Smooth muscle cell (in vitro differentiated cells): ENCODE results near the gene IGSF1. TPM values are rescaled to one million over a fixed set of nuclear protein-coding genes. Genes with fewer than 3 reads are reported as not detected.
A peak's percentile ranks its signal among the peaks of the same experiment; 100 is the strongest.
"Not testable (repeated sequence)": the region's sequence is repeated elsewhere in the genome, so short reads cannot be mapped to it uniquely, and the experiment has no call there.

Experiments
- DNase-seq: peaks from one replicate; lab custom pipeline; 2025; ENCODE audit not compliant: unreplicated experiment; lab: John Stamatoyannopoulos, UW
- H2AFZ ChIP-seq: fragments of 200-600 bp; sonication (generic); 2 replicates; pipeline ENCODE4 v1.6.0; 2016; ENCODE audit warnings: antibody characterized with exemption, low read depth, mild to moderate bottlenecking
- H3F3A ChIP-seq: fragments of 200-600 bp; sonication (generic); 2 replicates; pipeline ENCODE4 v1.6.0; 2017; ENCODE audit warnings: antibody characterized with exemption, low read depth
- H3K27ac ChIP-seq: fragments of 200-600 bp; sonication (generic); 2 replicates; pipeline ENCODE4 v1.5.1; 2016; ENCODE audit warnings: low read depth, mild to moderate bottlenecking
- H3K27me3 ChIP-seq: fragments of 200-600 bp; sonication (generic); 2 replicates; pipeline ENCODE4 v1.6.1; 2016; ENCODE audit warnings: low read depth, mild to moderate bottlenecking
- H3K36me3 ChIP-seq: fragments of 200-600 bp; sonication (generic); 2 replicates; pipeline ENCODE4 v1.5.1; 2016; ENCODE audit warnings: low read depth
- H3K4me1 ChIP-seq: fragments of 200-600 bp; sonication (generic); 2 replicates; pipeline ENCODE4 v1.5.1; 2016; ENCODE audit warnings: low read depth
- H3K4me2 ChIP-seq: fragments of 200-600 bp; sonication (generic); 2 replicates; pipeline ENCODE4 v1.6.0; 2016; ENCODE audit warnings: mild to moderate bottlenecking
- H3K4me3 ChIP-seq: fragments of 200-600 bp; sonication (generic); 2 replicates; pipeline ENCODE4 v1.5.1; 2016; ENCODE audit warnings: mild to moderate bottlenecking
- H3K79me2 ChIP-seq: fragments of 200-600 bp; sonication (generic); 2 replicates; pipeline ENCODE4 v1.6.0; 2016; ENCODE audit warnings: low read depth, mild to moderate bottlenecking
- H3K9ac ChIP-seq: fragments of 200-600 bp; sonication (generic); 2 replicates; pipeline ENCODE4 v1.6.0; 2016; ENCODE audit warnings: low read depth
- H3K9me3 ChIP-seq: fragments of 200-600 bp; sonication (generic); replicated peaks from 2 replicates; pipeline ENCODE4 v1.5.1; 2016; ENCODE audit warnings: low read depth
- H4K20me1 ChIP-seq: fragments of 200-600 bp; sonication (generic); 2 replicates; pipeline ENCODE4 v1.6.0; 2016; ENCODE audit warnings: low read depth
- WGBS: methylation state at CpG from one replicate; pipeline ENCODE4 v1.1.7; 2016; ENCODE audit warnings: low lambda C conversion rate; 5-methylcytosine and 5-hydroxymethylcytosine counted together
- polyA plus RNA-seq: library from polyadenylated mRNA; unstranded; fragments of >200 nt; fragmentation: Nextera tagmentation; extraction: Ambion mirVana; gene quantifications from 2 replicates; pipeline ENCODE4 v1.2.1, GENCODE V29; 2016
- total RNA-seq: library from RNA; depleted of rRNA; stranded (reverse); fragments of >200 nt; gene quantifications from 2 replicates; pipeline ENCODE4 v1.2.3, GENCODE V29; 2014
- TF ChIP-seq, protein P1 (sequence below): fragments of 200-600 bp; sonication (generic); IDR thresholded peaks from 2 replicates; pipeline ENCODE4 v1.5.1; 2017; ENCODE audit warnings: borderline replicate concordance, mild to moderate bottlenecking, antibody characterized with exemption; ENCODE audit not compliant: insufficient read depth, poor library complexity, severe bottlenecking

Gene IGSF1
- total and polyA plus RNA-seq, 2 experiments from 2014 or later: 1.1 TPM

DNA sequence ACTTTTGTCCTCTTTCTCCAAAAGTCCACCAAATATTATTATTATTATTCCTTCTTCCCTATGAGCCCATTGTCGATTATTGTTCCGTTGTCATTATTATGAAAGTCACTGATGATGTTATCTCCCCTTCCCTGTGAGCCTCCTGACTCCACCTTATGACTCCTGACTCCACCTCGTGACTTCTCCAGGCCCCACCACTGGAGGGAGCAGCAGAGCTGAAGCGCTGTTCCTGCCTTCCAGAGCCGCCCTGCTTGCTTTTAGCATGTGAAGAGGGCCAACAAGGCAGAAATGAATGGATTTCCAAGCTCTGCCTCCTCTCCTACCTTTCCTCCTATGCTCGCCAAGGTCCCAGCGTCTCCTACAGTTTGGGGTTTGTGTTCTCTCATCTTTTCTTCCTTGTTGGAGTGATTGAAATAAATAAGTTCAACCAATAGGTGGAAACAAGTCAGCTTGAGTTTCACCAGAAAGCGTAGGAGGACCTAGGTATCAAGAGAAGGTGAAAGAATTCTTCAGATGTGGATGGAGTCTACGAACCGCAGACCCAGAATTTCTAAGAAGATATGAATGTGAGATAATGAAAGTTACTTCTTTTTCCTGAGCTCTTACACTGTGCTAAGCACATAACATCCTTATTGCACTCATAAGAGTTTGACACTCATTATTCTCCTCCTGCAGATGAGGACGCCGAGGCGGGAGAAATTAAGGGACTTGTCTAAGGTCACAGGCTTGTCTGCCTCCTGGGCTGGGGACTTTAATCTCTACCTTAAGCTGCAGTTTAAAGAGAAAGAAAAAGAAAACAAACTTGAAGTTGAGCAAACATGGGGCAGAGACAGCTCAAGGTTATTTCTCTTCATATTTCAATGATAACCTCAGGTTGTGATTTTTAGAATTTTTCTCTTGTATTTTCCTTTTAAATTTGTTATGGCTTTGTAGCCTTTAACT is 26.1 kb downstream of the IGSF1 start:
- H3K9me3 ChIP-seq: no peaks in the 10 kb centered on the region
- H3K27ac ChIP-seq: no peak overlapping the region
- H2AFZ ChIP-seq: no peak overlapping the region
- H3K9ac ChIP-seq: no peak overlapping the region
- no peaks in the 10 kb centered on the region for H3K79me2 ChIP-seq
- no peaks in the 10 kb centered on the region for H3F3A ChIP-seq
- H3K4me2 ChIP-seq: no peak overlapping the region
- TF ChIP-seq, protein P1, sequence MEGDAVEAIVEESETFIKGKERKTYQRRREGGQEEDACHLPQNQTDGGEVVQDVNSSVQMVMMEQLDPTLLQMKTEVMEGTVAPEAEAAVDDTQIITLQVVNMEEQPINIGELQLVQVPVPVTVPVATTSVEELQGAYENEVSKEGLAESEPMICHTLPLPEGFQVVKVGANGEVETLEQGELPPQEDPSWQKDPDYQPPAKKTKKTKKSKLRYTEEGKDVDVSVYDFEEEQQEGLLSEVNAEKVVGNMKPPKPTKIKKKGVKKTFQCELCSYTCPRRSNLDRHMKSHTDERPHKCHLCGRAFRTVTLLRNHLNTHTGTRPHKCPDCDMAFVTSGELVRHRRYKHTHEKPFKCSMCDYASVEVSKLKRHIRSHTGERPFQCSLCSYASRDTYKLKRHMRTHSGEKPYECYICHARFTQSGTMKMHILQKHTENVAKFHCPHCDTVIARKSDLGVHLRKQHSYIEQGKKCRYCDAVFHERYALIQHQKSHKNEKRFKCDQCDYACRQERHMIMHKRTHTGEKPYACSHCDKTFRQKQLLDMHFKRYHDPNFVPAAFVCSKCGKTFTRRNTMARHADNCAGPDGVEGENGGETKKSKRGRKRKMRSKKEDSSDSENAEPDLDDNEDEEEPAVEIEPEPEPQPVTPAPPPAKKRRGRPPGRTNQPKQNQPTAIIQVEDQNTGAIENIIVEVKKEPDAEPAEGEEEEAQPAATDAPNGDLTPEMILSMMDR: peak; percentile 11
- H3K36me3 ChIP-seq: no peaks in the 10 kb centered on the region
- DNase-seq: no peak
- H3K27me3 ChIP-seq: no peaks in the 10 kb centered on the region
- 65% methylated on average over 13 of the region's 13 CpGs for WGBS
- no peak overlapping the region for H3K4me3 ChIP-seq
- no peaks in the 10 kb centered on the region for H4K20me1 ChIP-seq
- H3K4me1 ChIP-seq: no peaks in the 10 kb centered on the region

DNA sequence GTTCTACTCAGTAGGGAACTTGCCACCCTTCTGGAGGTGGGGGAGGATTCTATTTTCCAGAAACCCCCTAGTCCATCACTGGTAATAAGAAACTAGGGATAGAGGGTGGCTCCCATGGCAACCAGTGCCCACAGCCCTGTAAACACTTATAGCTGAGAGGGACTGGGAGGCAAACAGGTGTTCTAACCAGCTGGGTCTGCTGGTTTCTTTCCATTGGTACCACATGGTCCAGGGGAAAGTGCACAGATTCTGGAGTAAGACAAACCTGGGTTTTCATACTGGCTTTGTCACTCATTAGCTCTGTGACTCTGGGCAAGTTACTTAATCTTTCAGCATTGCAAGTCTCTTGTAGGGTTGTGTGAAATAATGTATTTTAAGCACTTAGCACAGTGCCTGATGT is 26.9 kb downstream of the IGSF1 start:
- no peaks in the 10 kb centered on the region for H3F3A ChIP-seq
- no peaks in the 10 kb centered on the region for H3K9me3 ChIP-seq
- H3K27me3 ChIP-seq: no peaks in the 10 kb centered on the region
- TF ChIP-seq, protein P1: no peak
- no peak overlapping the region for H3K4me3 ChIP-seq
- H3K4me1 ChIP-seq: no peaks in the 10 kb centered on the region
- no peak overlapping the region for H3K27ac ChIP-seq
- no peak overlapping the region for H2AFZ ChIP-seq
- DNase-seq: no peak
- H3K4me2 ChIP-seq: no peak overlapping the region
- no peak overlapping the region for H3K9ac ChIP-seq
- no peaks in the 10 kb centered on the region for H4K20me1 ChIP-seq
- no peaks in the 10 kb centered on the region for H3K79me2 ChIP-seq
- H3K36me3 ChIP-seq: no peaks in the 10 kb centered on the region

DNA sequence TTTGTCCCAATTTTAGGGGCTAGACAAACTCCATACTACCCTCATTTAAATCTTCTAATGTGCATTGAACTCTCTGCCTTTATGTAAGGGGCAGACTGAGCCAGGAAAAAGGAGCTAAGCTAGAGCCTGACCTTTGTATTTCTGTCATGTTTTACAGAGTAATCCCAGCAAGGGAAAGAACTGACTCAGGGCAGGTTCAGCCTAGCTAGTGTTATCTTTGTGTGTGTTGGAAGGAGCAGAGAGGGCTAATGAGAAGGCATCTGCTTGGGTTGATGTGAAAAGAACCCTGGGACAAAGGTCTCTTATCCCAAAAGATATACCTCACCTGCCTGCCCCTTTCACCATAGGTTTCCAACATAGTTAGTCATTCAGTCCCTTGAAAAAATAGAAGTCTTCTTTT is 31.7 kb downstream of the IGSF1 start:
- TF ChIP-seq, protein P1: no peak
- no peaks in the 10 kb centered on the region for H3K36me3 ChIP-seq
- no peaks in the 10 kb centered on the region for H4K20me1 ChIP-seq
- H3K9ac ChIP-seq: no peak overlapping the region
- no peaks in the 10 kb centered on the region for H3F3A ChIP-seq
- no peaks in the 10 kb centered on the region for H3K27me3 ChIP-seq
- no peak overlapping the region for H2AFZ ChIP-seq
- H3K27ac ChIP-seq: no peak overlapping the region
- no peaks in the 10 kb centered on the region for H3K79me2 ChIP-seq
- no peak overlapping the region for H3K4me3 ChIP-seq
- H3K9me3 ChIP-seq: no peaks in the 10 kb centered on the region
- H3K4me2 ChIP-seq: no peak overlapping the region
- no peak for DNase-seq
- no peaks in the 10 kb centered on the region for H3K4me1 ChIP-seq

DNA sequence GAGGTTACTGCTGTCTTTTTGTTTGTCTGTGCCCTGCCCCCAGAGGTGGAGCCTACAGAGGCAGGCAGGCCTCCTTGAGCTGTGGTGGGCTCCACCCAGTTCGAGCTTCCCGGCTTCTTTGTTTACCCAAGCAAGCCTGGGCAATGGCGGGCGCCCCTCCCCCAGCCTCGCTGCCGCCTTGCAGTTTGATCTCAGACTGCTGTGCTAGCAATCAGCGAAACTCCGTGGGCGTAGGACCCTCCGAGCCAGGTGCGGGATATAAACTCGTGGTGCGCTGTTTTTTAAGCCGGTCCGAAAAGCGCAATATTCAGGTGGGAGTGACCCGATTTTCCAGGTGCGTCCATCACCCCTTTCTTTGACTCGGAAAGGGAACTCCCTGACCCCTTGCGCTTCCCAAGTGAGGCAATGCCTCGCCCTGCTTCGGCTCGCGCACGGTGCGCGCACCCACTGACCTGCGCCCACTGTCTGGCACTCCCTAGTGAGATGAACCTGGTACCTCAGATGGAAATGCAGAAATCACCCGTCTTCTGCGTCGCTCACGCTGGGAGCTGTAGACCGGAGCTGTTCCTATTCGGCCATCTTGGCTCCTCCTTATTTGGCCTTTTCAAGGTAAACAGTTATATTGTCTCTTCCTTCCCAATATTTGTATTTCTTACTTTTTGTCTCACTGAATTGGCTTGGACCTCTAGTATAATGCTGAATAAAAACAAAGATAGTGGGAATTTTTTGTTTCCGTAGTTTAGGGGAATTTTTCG is 37.9 kb downstream of the IGSF1 start:
- H3K4me1 ChIP-seq, H2AFZ ChIP-seq, H3K9me3 ChIP-seq, H4K20me1 ChIP-seq, H3K4me3 ChIP-seq, H3K79me2 ChIP-seq, H3K27ac ChIP-seq, H3K9ac ChIP-seq, H3K36me3 ChIP-seq, H3K27me3 ChIP-seq, DNase-seq, H3K4me2 ChIP-seq, H3F3A ChIP-seq: not testable (repeated sequence)
- 82% methylated on average over 27 of the region's 36 CpGs for WGBS
